Mucosa of descending colon (tissue), 3 donors: Measurements from ENCODE around the gene VPS26C. TPM values are rescaled to one million over a fixed set of nuclear protein-coding genes. Genes with fewer than 3 reads are reported as not detected.
"Not testable (repeated sequence)": the region's sequence is repeated elsewhere in the genome, so short reads cannot be mapped to it uniquely, and the experiment has no call there.

ENCODE experiments used
- ATAC-seq: fragments of 200-7000 bp; cut with Tn5 transposase; one replicate; pipeline ENCODE4 v1.9.1; 2020; ENCODE audit warnings: mild to moderate bottlenecking, moderate library complexity
- DNase-seq, 3 donors: peaks; one replicate each; pipeline ENCODE4 v3.0.0-alpha.2; 2020
- H3K36me3 ChIP-seq: fragments of 200-600 bp; one replicate; pipeline ENCODE4 v1.8.0; 2021; ENCODE audit warnings: low read depth, mild to moderate bottlenecking
- H3K4me1 ChIP-seq: fragments of 200-600 bp; one replicate; pipeline ENCODE4 v1.8.0; 2021; ENCODE audit warnings: low read depth, mild to moderate bottlenecking
- H3K4me3 ChIP-seq: fragments of 200-600 bp; one replicate; pipeline ENCODE4 v1.8.0; 2021; ENCODE audit warnings: mild to moderate bottlenecking
- H3K9me3 ChIP-seq: fragments of 200-600 bp; one replicate; pipeline ENCODE4 v1.8.0; 2021; ENCODE audit warnings: mild to moderate bottlenecking
- CTCF ChIP-seq: fragments of 200-600 bp; IDR thresholded peaks from one replicate; pipeline ENCODE4 v1.8.0; 2022; ENCODE audit warnings: antibody characterized with exemption, mild to moderate bottlenecking
- intact Hi-C, 2 donors: fragments of 100-400 bp; cut with DNase I in 1 of 2; cut with micrococcal nuclease in 1 of 2; formaldehyde crosslinking; loops; one replicate each; pipeline versions ENCODE4 v1.11.0 to v1.11.1; 2022; cut with DNase I, micrococcal nuclease
- total RNA-seq, 3 donors: library from RNA; stranded (reverse); fragmentation: NEBNext Ultra II Directional in 2 of 3; extraction: Animal tissue kit (Norgen Biotek cat#: 25700) in 2 of 3; gene quantifications; one replicate each; pipeline versions ENCODE4 v1.2.1 to v1.2.4, GENCODE V29; 2021 to 2023
- donor health status: DM: no; HTN: no; CAD: no; lungs with moderate emphysema.
- donor health status: DM: no; HTN: no; CAD: no.
- donor health status: DM: no; HTN: yes; CAD: no.

The VPS26C gene
- total RNA-seq, 3 donors from 2014 or later, result 62.7 to 72.4 (median 71.8) TPM

DNA sequence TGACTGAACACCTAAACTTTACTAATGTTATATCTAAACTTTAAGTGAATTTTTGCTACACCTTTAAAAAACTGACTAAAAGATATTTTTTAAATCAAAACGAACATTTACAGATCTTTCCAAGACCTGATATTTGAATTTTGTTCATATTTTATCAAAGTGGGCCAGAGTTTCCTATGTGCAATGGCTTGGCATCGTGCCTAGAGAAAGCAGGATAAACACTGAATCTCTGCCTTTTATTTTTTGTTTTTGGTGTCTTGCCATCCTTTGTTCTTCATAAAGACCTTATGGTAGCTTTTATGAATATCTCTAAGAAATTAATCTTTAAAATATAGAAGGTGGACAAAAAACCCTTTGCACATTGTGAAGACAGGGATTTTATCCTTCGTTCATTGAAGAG lies 25.8 kb upstream of the VPS26C start:
- Histone ChIP-seq H3K4me1 (no peaks in the 10 kb centered on the region), H3K36me3 (no peaks in the 10 kb centered on the region), H3K9me3 (no peaks in the 10 kb centered on the region), H3K4me3 (no peak overlapping the region)
- intact Hi-C loops, result no loop called here
- DNase-seq (no peak), ATAC-seq (no peak)
- no peak for TF ChIP-seq CTCF

DNA sequence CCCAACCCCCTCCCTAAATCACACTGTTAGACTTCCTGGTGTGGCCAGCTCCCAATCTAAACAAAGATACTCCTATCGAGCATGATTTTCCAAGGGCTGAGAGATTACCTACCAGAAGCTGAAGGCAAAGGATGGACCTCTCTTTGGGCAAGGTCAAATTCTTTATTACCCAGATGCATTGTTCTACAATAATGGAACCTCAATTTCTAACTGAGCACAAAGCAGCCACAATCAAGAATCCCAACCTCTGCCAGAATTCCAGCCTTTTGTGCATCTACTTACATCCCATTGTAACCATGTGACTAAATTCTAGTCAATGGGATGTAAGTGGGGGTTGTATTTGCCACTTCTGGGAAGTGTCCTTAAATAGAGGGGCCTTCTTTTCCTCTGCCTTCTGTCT lies 24.9 kb upstream of the VPS26C start:
- ATAC-seq (no peak), DNase-seq (no peak)
- Histone ChIP-seq H3K4me3 (no peak overlapping the region), H3K9me3 (no peaks in the 10 kb centered on the region), H3K36me3 (no peaks in the 10 kb centered on the region), H3K4me1 (no peaks in the 10 kb centered on the region)
- no peak for TF ChIP-seq CTCF
- intact Hi-C loops, result no loop called here

DNA sequence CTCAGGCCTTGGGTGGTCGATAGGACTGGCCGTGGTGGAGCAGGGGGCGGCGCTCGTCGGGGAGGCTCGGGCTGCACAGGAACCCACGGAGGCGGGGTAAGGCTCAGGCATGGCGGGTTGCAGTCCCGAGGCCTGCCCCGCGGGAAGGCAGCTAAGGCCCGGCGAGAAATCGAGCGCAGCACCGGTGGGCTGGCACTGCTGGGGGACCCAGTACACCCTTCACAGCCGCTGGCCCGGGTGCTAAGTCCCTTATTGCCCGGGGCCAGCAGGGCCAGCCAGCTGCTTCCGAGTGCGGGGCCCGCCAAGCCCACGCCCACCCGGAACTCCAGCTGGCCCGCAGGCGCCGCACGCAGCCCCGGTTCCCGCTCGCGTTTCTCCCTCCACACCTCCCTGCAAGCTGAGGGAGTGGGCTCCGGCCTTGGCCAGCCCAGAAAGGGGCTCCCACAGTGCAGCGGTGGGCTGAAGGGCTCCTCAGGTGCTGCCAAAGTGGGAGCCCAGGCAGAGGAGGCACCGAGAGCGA lies 16.1 kb upstream of the VPS26C start:
- H3K4me3 ChIP-seq, ATAC-seq, H3K9me3 ChIP-seq, H3K36me3 ChIP-seq, intact Hi-C loops, DNase-seq, H3K4me1 ChIP-seq: not testable (repeated sequence)

DNA sequence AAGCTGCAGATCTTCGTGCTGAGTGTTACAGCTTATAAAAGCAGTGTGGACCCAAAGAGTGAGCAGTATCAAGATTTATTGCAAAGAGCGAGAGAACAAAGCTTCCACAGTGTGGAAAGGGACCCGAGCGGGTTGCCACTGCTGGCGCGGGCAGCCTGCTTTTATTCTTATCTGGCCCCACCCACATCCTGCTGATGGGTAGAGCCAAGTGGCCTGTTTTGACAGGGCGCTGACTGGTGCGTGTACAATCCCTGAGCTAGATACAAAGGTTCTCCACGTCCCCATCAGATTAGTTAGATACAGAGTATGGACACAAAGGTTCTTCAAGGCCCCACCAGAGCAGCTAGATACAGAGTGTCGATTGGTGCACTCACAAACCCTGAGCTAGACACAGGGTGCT lies 15.5 kb upstream of the VPS26C start:
- intact Hi-C loops, H3K4me1 ChIP-seq, H3K9me3 ChIP-seq, H3K4me3 ChIP-seq, H3K36me3 ChIP-seq, ATAC-seq, DNase-seq: not testable (repeated sequence)

- Histone ChIP-seq H3K9me3 (no peaks in the 10 kb centered on the region), H3K4me3 (no peak overlapping the region), H3K36me3 (no peaks in the 10 kb centered on the region), H3K4me1 (no peaks in the 10 kb centered on the region)
- TF ChIP-seq CTCF, result no peak
- ATAC-seq (peak; percentile 69), DNase-seq (peak in 1 of 3 donors; percentile 22)
- intact Hi-C loops, result no loop called here
Observed at GRCh38 chr21:37281993-37282392, 14.9 kb upstream of the VPS26C start.

DNA sequence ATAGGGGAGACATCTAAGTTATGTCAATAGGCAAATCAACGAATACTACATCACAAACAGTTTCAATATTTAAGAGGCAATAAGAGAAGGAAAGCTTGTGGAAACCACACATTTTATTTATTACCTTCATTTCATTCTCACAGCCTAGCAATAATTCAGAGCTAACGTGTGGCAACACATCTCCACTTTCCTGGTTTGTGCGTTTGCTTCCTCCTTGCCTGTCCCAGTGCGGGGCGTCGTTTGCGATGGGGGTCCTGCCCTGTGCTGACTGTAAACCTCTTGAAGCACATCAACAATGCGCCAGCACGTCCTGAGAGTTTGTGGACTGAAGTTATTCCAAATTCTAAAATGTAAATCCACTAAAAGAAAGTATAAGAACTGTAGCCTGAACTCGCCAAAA lies 14.4 kb upstream of the VPS26C start:
- TF ChIP-seq CTCF, result no peak
- ATAC-seq, result peak; percentile 13
- Histone ChIP-seq H3K36me3 (no peaks in the 10 kb centered on the region), H3K4me1 (no peaks in the 10 kb centered on the region), H3K4me3 (no peak overlapping the region), H3K9me3 (no peaks in the 10 kb centered on the region)
- no peak for DNase-seq
- intact Hi-C loops, result no loop called here

- H3K36me3 ChIP-seq, H3K9me3 ChIP-seq, H3K4me1 ChIP-seq, H3K4me3 ChIP-seq, ATAC-seq, intact Hi-C loops, DNase-seq: not testable (repeated sequence)
Observed at GRCh38 chr21:37279271-37279670, 12.1 kb upstream of the VPS26C start.
